HG02884 (cell line): ENCODE measurements around the gene FARP1.

ENCODE experiments used
- ATAC-seq: cut with Tn5 transposase; IDR thresholded peaks from one replicate; pipeline ENCODE4 v1.9.1; 2021; ENCODE audit warnings: mild to moderate bottlenecking, moderate library complexity; ENCODE audit not compliant: unreplicated experiment

FARP1 gene

GRCh38 chr13:98173431-98174152, 30.7 kb downstream of the FARP1 start:
- ATAC-seq, result no peak

DNA sequence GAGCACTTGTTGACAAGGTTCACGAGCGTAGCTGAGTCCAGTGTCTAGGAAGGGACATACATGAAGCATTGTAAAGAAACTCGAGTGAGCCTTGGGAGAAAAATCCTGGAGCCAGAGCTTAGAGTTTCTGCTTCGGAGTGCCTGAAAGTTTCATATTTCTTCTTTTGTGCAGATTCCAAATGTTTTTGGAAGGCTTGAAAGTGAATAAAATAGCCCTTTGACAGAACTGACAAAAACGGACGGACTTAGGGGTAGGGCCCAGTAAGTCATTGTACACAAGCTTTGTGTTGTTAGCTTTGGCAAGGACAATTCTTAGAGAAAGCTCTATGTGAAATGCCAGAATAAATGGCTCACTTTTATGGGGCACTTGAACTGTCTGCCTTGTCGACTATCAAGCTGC, 31.4 kb downstream of the FARP1 start:
- ATAC-seq, result no peak

DNA sequence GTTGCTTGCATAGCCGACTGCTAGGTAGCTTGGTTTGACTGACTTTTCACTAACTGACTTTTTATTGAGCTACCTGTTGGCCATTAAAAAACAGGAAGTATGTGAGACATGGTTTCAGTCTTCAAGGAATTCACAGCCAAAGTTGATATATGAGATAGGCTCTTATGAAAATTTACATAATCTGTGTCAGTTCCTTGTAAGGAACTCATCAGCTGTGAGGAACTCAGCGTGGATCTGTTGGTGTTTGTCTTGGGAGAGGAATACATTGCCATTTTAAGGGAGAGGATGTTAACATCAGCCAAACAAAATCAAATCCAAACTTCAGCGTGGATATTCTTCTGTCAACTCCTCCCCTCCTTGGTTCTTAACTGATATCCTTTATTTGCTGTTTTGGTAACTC, 32.1 kb downstream of the FARP1 start:
- no peak for ATAC-seq

DNA sequence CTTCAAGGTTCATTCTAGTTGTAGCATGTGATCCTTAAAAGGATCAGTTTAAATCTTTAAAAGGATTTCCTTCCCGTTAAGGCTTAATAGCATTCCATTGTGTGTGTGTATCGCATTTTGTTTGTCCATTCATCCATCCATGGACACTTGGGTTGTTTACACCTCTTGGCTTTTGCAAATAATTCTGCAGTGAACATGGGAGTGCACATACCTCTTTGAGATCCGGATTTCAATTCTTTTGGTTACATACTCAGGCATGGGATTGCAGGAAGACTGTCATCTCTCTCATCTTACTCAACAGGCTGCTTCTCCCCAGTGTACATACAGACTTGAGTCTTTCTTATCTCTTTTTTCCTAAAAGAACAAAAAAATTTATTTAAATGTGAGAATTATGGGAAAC, 32.9 kb downstream of the FARP1 start:
- ATAC-seq, result no peak

DNA sequence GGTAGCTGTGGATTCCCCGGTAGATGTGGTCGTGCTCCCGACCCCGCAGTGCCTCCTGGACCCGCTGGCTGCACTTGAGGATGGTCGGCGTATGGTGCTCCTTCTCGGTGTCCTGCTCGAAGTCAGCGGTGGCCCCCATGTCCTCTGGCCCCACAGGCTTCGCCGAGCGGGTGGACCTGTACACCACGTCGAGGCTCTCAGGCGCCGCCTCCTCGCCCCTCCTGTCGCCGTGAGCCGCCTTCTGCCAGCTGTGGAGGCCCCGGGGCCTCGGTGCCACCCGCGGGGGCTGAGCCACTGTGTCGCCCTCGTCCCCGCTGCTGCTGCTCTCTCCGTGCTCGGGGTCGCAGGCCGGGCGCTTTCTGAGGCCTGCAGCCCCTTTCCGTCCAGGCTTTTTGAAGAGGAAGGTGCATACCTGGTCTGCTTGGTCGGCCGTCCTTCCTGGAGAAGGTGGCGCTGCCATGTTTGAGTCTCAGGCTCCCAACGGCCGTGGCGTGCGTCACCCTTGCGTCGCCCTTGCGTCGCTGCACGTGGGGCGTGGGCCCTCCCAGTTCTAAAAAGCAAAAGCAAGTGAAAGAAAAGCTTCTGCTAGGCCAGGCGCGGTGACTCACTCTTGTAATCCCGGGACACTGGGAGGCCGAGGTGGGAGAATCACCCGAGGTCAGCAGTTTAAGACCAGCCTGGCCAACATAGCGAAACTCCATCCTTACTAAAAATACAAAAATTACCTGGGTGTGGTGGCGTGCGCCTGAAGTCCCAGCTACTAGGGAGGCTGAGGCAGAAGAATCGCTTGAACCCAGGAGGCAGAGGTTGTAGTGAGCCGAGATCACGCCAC, 34.1 kb downstream of the FARP1 start, which contains the start of gene RNF113B:
Gene RNF113B, minus strand, starts transcription at position 493 of the 832 bp plus-strand sequence. Its CDS starts 33 bp downstream, at position 460.
- ATAC-seq, result no peak

GRCh38 chr13:98180092-98180491, 37.2 kb downstream of the FARP1 start:
- no peak for ATAC-seq

DNA sequence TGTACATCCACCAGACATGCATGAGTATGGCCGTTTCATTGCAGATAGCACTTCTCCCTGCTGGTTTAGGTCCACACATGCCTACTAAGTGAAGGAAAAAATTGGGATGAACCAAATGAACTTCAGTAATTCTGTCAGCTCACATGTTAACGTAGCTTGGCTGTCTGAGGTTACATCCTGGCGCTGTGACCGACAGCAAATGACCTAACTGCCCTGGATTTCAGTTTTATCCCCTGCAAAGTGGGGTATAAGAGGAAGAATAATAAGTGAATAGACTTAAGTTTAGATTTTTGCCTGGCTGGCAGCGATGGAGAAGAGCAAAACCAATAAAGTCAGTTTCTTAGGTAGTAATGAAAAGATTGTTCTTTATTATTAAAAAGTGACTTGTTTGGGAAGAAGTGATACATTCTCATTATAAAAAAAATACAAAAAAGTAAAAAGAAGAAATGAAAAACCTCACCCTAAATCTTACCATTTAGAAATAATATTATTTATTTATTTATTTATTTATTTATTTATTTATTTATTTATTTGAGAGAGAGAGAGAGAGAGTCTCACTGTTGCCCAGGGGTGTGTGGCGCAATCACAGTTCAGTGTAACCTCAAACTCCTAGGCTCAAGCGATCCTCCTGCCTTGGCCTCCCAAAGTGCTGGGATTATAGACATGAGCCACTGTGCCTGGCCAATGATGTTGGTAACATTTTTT, 38.4 kb downstream of the FARP1 start:
- ATAC-seq, result no peak

GRCh38 chr13:98182153-98182552, 39.3 kb downstream of the FARP1 start:
- ATAC-seq, result no peak

- ATAC-seq, result no peak
Observed at GRCh38 chr13:98182589-98182988, 39.7 kb downstream of the FARP1 start.

DNA sequence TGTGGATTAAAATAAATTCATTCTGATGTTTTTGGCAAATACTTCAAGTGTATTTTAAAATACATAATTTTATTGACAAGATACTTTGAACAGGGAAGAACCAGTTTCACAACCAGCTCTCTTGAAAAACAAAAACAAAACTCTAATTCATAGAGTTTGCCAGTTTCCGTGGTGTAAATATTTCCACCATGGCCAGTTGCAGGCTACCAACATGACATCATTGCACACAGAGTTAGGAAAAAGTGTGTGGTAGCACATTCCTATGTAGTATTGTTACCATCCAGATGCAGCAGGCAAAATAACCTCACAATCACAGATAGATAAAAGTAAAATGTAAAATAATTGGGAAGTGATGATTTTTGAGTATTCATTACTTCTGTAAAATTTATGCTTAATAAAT, 41.9 kb downstream of the FARP1 start:
- ATAC-seq, result no peak

DNA sequence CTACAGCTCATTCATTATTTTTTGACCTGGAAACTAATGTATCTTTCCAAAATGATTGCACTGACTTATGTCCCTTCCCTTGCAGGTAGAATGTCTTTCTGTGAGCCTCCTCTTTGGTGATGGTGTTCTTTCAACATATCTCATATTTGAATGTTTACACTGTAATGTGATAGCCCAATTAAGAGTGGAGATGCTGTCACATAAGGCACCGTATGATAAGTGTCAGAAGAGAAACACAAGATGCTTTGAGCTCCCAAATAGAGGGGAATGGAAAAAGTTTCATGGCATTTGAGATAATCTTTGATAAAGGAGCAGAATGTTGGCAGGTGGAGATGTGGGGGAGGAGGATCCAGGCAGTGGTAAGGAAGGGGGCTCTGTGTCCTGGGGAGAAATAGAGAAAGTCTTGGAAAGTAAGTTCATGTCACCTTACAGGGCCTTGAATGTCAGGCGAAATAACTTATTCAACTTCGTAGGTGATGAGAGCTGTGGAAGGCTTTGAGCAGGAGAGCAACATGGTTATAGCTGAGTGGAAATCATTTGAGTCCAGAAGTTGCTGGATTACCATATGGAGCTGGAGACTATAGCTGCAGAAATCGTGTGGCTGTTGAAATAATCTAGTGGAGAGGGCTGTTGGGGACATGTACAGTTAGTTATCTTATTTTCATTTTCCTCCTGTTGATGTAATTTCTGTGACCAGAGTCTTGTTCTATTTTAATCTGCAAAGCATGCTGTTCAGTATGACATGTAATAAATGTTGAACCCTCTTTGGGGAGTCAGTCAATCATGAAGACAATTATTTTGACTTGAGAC, 44.5 kb downstream of the FARP1 start:
- ATAC-seq, result no peak

DNA sequence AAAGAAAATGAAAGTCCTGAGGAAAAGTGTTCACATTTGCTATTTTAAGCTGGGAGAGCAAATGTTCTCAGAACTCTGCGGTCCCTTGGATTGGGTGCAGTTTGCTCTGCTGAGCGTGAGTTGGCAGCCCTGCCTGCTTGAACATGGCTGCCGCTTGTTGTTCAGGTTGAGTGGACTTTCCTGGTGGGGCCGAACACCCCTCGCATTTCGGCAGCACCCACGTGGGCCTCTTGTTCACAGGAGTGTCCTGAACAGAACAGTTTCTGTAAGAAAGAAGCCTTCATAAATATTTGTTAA, 45.0 kb downstream of the FARP1 start:
- no peak for ATAC-seq

GRCh38 chr13:98188544-98189166, 45.8 kb downstream of the FARP1 start:
- ATAC-seq, result no peak

GRCh38 chr13:98189841-98190505, 47.1 kb downstream of the FARP1 start:
- ATAC-seq, result no peak

GRCh38 chr13:98190889-98191444, 48.1 kb downstream of the FARP1 start:
- no peak for ATAC-seq

- ATAC-seq, result no peak
Observed at GRCh38 chr13:98192008-98192407, 49.1 kb downstream of the FARP1 start.

DNA sequence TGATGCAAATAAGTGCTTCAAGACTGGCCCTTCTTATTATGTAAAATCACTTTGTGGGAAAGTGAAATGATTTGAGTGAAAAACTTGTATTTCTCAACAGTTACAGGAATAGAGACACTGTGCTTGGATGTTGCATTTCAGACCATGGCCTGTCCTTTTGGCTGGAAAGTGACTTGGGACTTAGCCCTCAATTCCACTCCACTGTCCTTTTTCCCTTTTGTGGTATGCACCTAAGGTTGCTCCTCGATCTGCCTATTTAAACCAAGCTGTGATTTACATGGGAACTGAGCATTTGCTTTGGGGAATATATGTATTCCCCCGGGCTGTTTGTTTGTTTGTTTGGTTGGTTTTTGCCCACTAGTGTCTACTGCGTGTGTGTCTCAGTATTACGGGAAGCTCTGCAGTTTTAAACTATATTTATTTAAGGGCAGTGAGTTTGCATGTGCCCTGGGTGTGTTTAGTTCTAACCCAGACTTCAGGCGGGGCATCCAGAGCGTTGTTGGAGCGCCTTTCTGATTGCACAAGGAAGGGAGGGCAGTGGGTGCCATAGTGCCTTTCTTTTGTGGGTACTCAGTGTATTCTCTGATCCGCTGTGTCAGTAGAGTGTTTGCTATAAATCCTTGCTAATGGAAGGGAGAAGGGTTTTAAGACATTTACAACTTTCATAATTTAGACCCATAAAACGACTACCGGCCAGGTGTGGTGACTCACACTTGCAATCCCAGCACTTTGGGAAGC, 52.3 kb downstream of the FARP1 start:
- no peak for ATAC-seq

GRCh38 chr13:98198683-98199082, 55.8 kb downstream of the FARP1 start:
- no peak for ATAC-seq

GRCh38 chr13:98199480-98199879, 56.6 kb downstream of the FARP1 start:
- ATAC-seq, result no peak
